A673 (cell line): ENCODE results near the gene KLK5. TPM values are rescaled to one million over a fixed set of nuclear protein-coding genes. Genes with fewer than 3 reads are reported as not detected.

Experiments
- Bru-seq: library from RNA; stranded (reverse); fragments of 400-500 nt; gene quantifications from one replicate; lab custom pipeline; 2021; lab: Mats Ljungman, UMichigan
- BruChase-seq, 2 experiments: library from RNA; stranded (reverse); fragments of 400-500 nt; gene quantifications; one replicate each; lab custom pipeline; 2021; lab: Mats Ljungman, UMichigan
- BruUV-seq: library from RNA; stranded (reverse); fragments of 400-500 nt; replicated peaks from 2 replicates; lab custom pipeline; 2021; lab: Mats Ljungman, UMichigan
- CTCF ChIA-PET: fragments of 300-600 bp; sonication (Branson Sonifier 250); formaldehyde crosslinking; loops from one replicate; lab custom pipeline; 2022; ENCODE audit warnings: antibody characterized with exemption; lab: Charles Lee
- POLR2A ChIA-PET: fragments of 300-600 bp; sonication (Branson Sonifier 250); formaldehyde crosslinking; loops from one replicate; lab custom pipeline; 2022; ENCODE audit warnings: antibody characterized with exemption; ENCODE audit not compliant: low non-redundant PET; lab: Charles Lee
- DNase-seq: peaks from one replicate; pipeline ENCODE4 v3.0.0-alpha.2; 2015; ENCODE audit warnings: low spot score
- H3K27ac ChIP-seq: fragments of 200-600 bp; sonication (generic); 2 replicates; pipeline ENCODE4 v1.5.1; 2016; ENCODE audit warnings: mixed run types, low read depth, mild to moderate bottlenecking, mixed read lengths, antibody characterized with exemption, low read length; ENCODE audit not compliant: poor library complexity, severe bottlenecking
- H3K27me3 ChIP-seq: fragments of 200-600 bp; sonication (generic); replicated peaks from 2 replicates; pipeline ENCODE4 v1.6.1; 2017; ENCODE audit warnings: mixed run types, low read depth, mild to moderate bottlenecking, mixed read lengths, antibody characterized with exemption, low read length; ENCODE audit not compliant: insufficient read depth, poor library complexity
- H3K36me3 ChIP-seq: fragments of 200-600 bp; sonication (generic); 2 replicates; pipeline ENCODE4 v1.6.1; 2016; ENCODE audit warnings: mixed run types, mild to moderate bottlenecking, mixed read lengths, antibody characterized with exemption, low read length; ENCODE audit not compliant: insufficient read depth, poor library complexity, severe bottlenecking
- H3K4me1 ChIP-seq: fragments of 200-600 bp; sonication (generic); 2 replicates; pipeline ENCODE4 v1.6.1; 2017; ENCODE audit warnings: mixed run types, mild to moderate bottlenecking, mixed read lengths, antibody characterized with exemption, low read length; ENCODE audit not compliant: insufficient read depth, poor library complexity, severe bottlenecking
- H3K4me3 ChIP-seq: fragments of 200-600 bp; sonication (generic); 2 replicates; pipeline ENCODE4 v1.5.1; 2016; ENCODE audit warnings: low read depth, mixed run types, mild to moderate bottlenecking, mixed read lengths, low read length; ENCODE audit not compliant: poor library complexity, severe bottlenecking
- H3K9me3 ChIP-seq: fragments of 200-600 bp; sonication (generic); 2 replicates; pipeline ENCODE4 v1.6.1; 2016; ENCODE audit warnings: mixed run types, low read depth, mild to moderate bottlenecking, mixed read lengths, antibody characterized with exemption, low read length; ENCODE audit not compliant: poor library complexity, severe bottlenecking
- EZH2 ChIP-seq: fragments of 200-600 bp; sonication (generic); IDR thresholded peaks from 2 replicates; pipeline ENCODE4 v1.6.1; 2017; ENCODE audit warnings: borderline replicate concordance, low read depth, mild to moderate bottlenecking, mixed read lengths, antibody characterized with exemption, low read length; ENCODE audit not compliant: poor library complexity, severe bottlenecking
- intact Hi-C: fragments of 100-400 bp; cut with micrococcal nuclease; formaldehyde crosslinking; loops from one replicate; pipeline ENCODE4 v1.10.0; 2022; ENCODE audit not compliant: unreplicated experiment
- long read RNA-seq: library from polyadenylated mRNA; stranded (forward); transcript quantifications from one replicate; pipeline ENCODE4 v2.0.0, GENCODE V29; 2022
- total RNA-seq: library from RNA; stranded (reverse); gene quantifications from 2 replicates; pipeline ENCODE4 v1.2.3, GENCODE V29; 2021
- TF ChIP-seq, protein P1 (sequence below): fragments of 300-800, 200-600 bp; sonication (generic); conservative IDR thresholded peaks from 2 replicates; pipeline ENCODE4 v1.5.1; 2017; ENCODE audit warnings: low read depth, mild to moderate bottlenecking, antibody characterized with exemption, low read length, moderate library complexity, mixed read lengths

Gene KLK5, protein sequence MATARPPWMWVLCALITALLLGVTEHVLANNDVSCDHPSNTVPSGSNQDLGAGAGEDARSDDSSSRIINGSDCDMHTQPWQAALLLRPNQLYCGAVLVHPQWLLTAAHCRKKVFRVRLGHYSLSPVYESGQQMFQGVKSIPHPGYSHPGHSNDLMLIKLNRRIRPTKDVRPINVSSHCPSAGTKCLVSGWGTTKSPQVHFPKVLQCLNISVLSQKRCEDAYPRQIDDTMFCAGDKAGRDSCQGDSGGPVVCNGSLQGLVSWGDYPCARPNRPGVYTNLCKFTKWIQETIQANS
- total RNA-seq: not detected in 2 replicates
- not detected for Bru-seq, nascent RNA
- BruChase-seq, experiment 1, labeled RNA remaining after a 2-hour chase: not detected
- not detected for BruChase-seq, experiment 2, labeled RNA remaining after a 6-hour chase
- long read RNA-seq: 0 reads

DNA sequence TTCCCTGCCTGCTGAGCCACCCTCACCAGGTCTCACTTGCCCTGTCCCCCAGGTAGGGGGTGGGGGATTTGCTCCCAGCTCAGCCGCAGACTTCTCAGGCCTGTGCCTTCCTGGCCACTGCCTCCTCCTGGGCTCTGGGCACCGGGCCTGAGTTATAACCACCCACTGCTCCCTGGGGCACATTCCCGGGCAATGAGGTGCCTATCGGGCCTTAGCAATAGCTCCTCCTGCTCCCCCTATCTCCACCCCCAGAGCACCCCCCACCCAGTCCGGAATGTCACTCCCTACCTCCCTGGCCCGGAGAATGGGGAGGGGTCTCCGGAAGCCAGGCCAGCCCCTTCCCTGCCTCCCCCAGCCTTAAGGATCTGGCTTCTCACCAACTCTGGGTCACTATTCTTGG is at the start of gene KLK5:
Gene KLK5 (minus strand): TSS at position 129 of the 400 bp plus-strand sequence. CDS start 381 bp downstream, outside the sequence.
- no peak within 1 kb of the TSS for H3K4me3 ChIP-seq
- ChIA-PET POLR2A (no interaction called here), CTCF (no interaction called here)
- H3K36me3 ChIP-seq: no peaks in the 10 kb centered on the region
- no peak for TF ChIP-seq EZH2
- TF ChIP-seq, protein P1, sequence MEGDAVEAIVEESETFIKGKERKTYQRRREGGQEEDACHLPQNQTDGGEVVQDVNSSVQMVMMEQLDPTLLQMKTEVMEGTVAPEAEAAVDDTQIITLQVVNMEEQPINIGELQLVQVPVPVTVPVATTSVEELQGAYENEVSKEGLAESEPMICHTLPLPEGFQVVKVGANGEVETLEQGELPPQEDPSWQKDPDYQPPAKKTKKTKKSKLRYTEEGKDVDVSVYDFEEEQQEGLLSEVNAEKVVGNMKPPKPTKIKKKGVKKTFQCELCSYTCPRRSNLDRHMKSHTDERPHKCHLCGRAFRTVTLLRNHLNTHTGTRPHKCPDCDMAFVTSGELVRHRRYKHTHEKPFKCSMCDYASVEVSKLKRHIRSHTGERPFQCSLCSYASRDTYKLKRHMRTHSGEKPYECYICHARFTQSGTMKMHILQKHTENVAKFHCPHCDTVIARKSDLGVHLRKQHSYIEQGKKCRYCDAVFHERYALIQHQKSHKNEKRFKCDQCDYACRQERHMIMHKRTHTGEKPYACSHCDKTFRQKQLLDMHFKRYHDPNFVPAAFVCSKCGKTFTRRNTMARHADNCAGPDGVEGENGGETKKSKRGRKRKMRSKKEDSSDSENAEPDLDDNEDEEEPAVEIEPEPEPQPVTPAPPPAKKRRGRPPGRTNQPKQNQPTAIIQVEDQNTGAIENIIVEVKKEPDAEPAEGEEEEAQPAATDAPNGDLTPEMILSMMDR: no peak
- no peak for DNase-seq
- no peak within 1 kb of the TSS for H3K27ac ChIP-seq
- no peaks in the 10 kb centered on the region for H3K4me1 ChIP-seq
- no TSS peak for BruUV-seq
- intact Hi-C loops: no loop called here
- H3K9me3 ChIP-seq: no peaks in the 10 kb centered on the region
- peaks cover 6% of the 10 kb centered on the region for H3K27me3 ChIP-seq

DNA sequence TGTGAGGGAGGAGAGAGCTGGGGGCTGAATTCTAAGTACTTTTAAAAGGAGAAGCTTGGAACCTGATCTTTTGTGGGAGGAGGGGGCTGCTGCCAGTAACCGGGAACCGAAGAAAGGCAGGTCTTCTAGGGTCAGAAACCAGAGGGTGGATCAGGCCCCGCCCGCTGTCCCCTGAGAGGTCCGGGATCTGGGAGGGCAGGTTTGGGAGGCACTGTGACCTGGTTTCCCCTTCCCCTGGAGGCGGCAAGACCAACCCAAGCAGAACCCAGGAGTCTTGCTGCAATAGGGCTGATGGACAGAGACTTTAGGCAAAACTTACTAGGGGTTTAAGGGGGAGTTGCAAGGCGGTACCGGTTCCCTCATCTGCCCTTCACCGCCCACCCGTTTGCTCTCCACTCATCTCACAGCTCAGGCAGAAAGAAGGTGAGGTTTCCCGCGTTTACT is 49.3 kb upstream of the KLK5 start:
- CTCF ChIA-PET: interaction anchor here (1.2 kb wide), 1 partner anchor 15 kb away, joined by 3 read pairs; no protein-coding TSS in a partner anchor
- no TSS peak for BruUV-seq

DNA sequence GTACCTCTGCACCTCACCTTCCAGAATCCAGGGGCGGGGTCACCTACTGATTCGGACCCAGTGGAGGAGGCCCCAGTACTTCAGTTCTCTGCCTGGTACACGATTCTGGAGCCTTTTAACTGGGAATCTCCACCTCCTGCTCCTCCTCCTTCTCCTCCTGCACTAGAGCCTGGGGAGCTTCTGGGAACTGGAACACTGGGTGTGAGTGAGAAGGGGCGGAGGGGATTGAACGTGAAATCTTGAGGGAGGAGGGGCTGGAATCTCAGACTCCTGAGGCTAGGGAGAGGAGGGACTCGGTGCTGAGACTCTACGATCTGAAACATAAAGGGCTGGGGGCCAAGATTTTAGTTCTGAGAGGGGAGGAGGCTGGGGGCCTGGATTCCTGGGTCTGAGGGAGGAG is 48.7 kb upstream of the KLK5 start, which contains the start of gene KLK8:
Gene KLK8 (minus strand): TSS at position 90 of the 400 bp plus-strand sequence. CDS start 437 bp downstream, outside the sequence.
- ChIA-PET CTCF (no interaction called here), POLR2A (no interaction called here)
- H3K4me3 ChIP-seq: no peak within 1 kb of the TSS
- H3K4me1 ChIP-seq: no peaks in the 10 kb centered on the region
- intact Hi-C loops: no loop called here
- H3K36me3 ChIP-seq: no peaks in the 10 kb centered on the region
- peaks cover 10% of the 10 kb centered on the region for H3K27me3 ChIP-seq
- no peak for TF ChIP-seq EZH2
- TF ChIP-seq, protein P1: no peak
- H3K27ac ChIP-seq: no peak within 1 kb of the TSS
- no TSS peak for BruUV-seq
- no peaks in the 10 kb centered on the region for H3K9me3 ChIP-seq
- no peak for DNase-seq

More for the DNA sequence above, 49.3 kb upstream of the KLK5 start:
- Histone ChIP-seq H3K4me3 (no peak overlapping the region), H3K9me3 (no peaks in the 10 kb centered on the region), H3K36me3 (no peaks in the 10 kb centered on the region), H3K27me3 (peaks cover 14% of the 10 kb centered on the region), H3K27ac (no peak overlapping the region), H3K4me1 (no peaks in the 10 kb centered on the region)
- POLR2A ChIA-PET: no interaction called here
- no peak for TF ChIP-seq EZH2
- TF ChIP-seq, protein P1: no peak
- intact Hi-C loops: no loop called here
- DNase-seq: no peak
